HCT116 (cell line): Measurements from ENCODE around the gene HELZ2. TPM values are rescaled to one million over a fixed set of nuclear protein-coding genes. Genes with fewer than 3 reads are reported as not detected.

ENCODE experiments used
- ATAC-seq: fragments of 200-7000 bp; cut with Tn5 transposase; 2 replicates; pipeline ENCODE4 v1.9.1; 2020; ENCODE audit warnings: mild to moderate bottlenecking, moderate library complexity
- BruUV-seq: library from RNA; stranded (reverse); fragments of 400-500 nt; replicated peaks from 2 replicates; lab custom pipeline; 2021; lab: Mats Ljungman, UMichigan
- CTCF ChIA-PET: fragments of 300-600 bp; sonication (Branson Sonifier 250); formaldehyde crosslinking; loops from one replicate; lab custom pipeline; 2021; ENCODE audit warnings: antibody characterized with exemption; lab: Charles Lee
- POLR2A ChIA-PET: fragments of 300-600, 350-600 bp; sonication (Branson Sonifier 250); formaldehyde crosslinking; loops from one replicate; lab custom pipeline; 2021; ENCODE audit warnings: antibody characterized with exemption; lab: Charles Lee
- RAD21 ChIA-PET, 2 experiments: fragments of 300-600 bp; sonication (Branson Sonifier 250); formaldehyde crosslinking; loops; one replicate each; lab custom pipeline; 2023; ENCODE audit warnings: low total read pairs in 2 of 2; ENCODE audit not compliant: uncharacterized antibody in 2 of 2, unreplicated experiment in 2 of 2, low non-redundant PET in 1 of 2; lab: Charles Lee
- DNase-seq: peaks from one replicate; pipeline ENCODE4 v3.0.0-alpha.2; 2010; ENCODE audit warnings: low read depth, low spot score
- H2AFZ ChIP-seq: fragments of 200-600 bp; shearing (Covaris generic), sonication (generic); 2 replicates; pipeline ENCODE4 v1.6.1; 2017; ENCODE audit warnings: low read depth, mixed run types, mixed read lengths, antibody characterized with exemption, low read length; ENCODE audit not compliant: poor library complexity, severe bottlenecking
- H3K27ac ChIP-seq: 2 replicates; pipeline ENCODE4 v1.5.1; 2012; ENCODE audit warnings: low read depth, low read length
- H3K27me3 ChIP-seq: fragments of 200-600 bp; sonication (generic); 2 replicates; pipeline ENCODE4 v1.6.1; 2016; ENCODE audit warnings: mixed run types, low read length, mixed read lengths; ENCODE audit not compliant: insufficient read depth
- H3K36me3 ChIP-seq, 2 experiments: fragments of 200-500 bp in 1 of 2; fragments of 200-600 bp in 1 of 2; sonication (Bioruptor generic) in 1 of 2; sonication (generic) in 1 of 2; 2 replicates each; pipeline versions ENCODE4 v1.5.1 to v1.6.1; 2014 to 2016; ENCODE audit warnings: low read length in 2 of 2, inconsistent platforms in 1 of 2, mixed read lengths in 1 of 2, mixed run types in 1 of 2; ENCODE audit not compliant: insufficient read depth in 2 of 2, control insufficient read depth in 1 of 2
- H3K4me1 ChIP-seq, 2 experiments: fragments of 200-600 bp in 1 of 2; sonication (generic) in 1 of 2; 2 replicates each; pipeline versions ENCODE4 v1.5.1 to v1.6.1; 2012 to 2017; ENCODE audit warnings: low read length in 2 of 2, inconsistent platforms in 1 of 2, mild to moderate bottlenecking in 1 of 2, mixed read lengths in 1 of 2, mixed run types in 1 of 2, moderate library complexity in 1 of 2; ENCODE audit not compliant: insufficient read depth in 2 of 2, control insufficient read depth in 1 of 2
- H3K4me2 ChIP-seq: fragments of 200-600 bp; sonication (generic); 2 replicates; pipeline ENCODE4 v1.6.1; 2017; ENCODE audit warnings: mixed run types, low read length, mixed read lengths
- H3K4me3 ChIP-seq, 2 experiments: fragments of 200-600 bp in 1 of 2; sonication (generic) in 1 of 2; replicated peaks in 1 of 2; 2 replicates each; pipeline ENCODE4 v1.5.1; 2011 to 2016; ENCODE audit warnings: low read length in 2 of 2, control low read depth in 1 of 2, low read depth in 1 of 2, mild to moderate bottlenecking in 1 of 2, mixed read lengths in 1 of 2, mixed run types in 1 of 2
- H3K79me2 ChIP-seq: fragments of 200-600 bp; sonication (generic); 2 replicates; pipeline ENCODE4 v1.6.1; 2017; ENCODE audit warnings: mild to moderate bottlenecking, mixed run types, low read length, moderate library complexity, mixed read lengths; ENCODE audit not compliant: insufficient read depth
- H3K9ac ChIP-seq: fragments of 200-600 bp; sonication (generic); 2 replicates; pipeline ENCODE4 v1.6.1; 2016; ENCODE audit warnings: low read length, mixed read lengths
- H3K9me2 ChIP-seq: fragments of 200-600 bp; sonication (generic), shearing (Covaris generic); 2 replicates; pipeline ENCODE4 v1.6.1; 2017; ENCODE audit warnings: mixed run types, mild to moderate bottlenecking, moderate library complexity; ENCODE audit not compliant: insufficient read depth
- H3K9me3 ChIP-seq, 2 experiments: fragments of 200-500 bp in 1 of 2; fragments of 200-600 bp in 1 of 2; sonication (Bioruptor generic) in 1 of 2; sonication (generic) in 1 of 2; 2 replicates each; pipeline ENCODE4 v1.6.1; 2014 to 2017; ENCODE audit warnings: low read length in 2 of 2, mixed read lengths in 2 of 2, inconsistent platforms in 1 of 2, low read depth in 1 of 2, mild to moderate bottlenecking in 1 of 2, mixed run types in 1 of 2, moderate library complexity in 1 of 2; ENCODE audit not compliant: control insufficient read depth in 1 of 2, insufficient read depth in 1 of 2
- H4K20me1 ChIP-seq: fragments of 200-600 bp; sonication (generic), shearing (Covaris generic); 2 replicates; pipeline ENCODE4 v1.6.1; 2017; ENCODE audit warnings: mixed run types, mild to moderate bottlenecking, moderate library complexity; ENCODE audit not compliant: insufficient read depth
- CBX3 ChIP-seq: IDR thresholded peaks from 2 replicates; pipeline ENCODE4 v1.6.1; 2012; ENCODE audit warnings: low read depth
- EZH2 ChIP-seq: fragments of 200-600 bp; sonication (generic); IDR thresholded peaks from 2 replicates; pipeline ENCODE4 v1.6.1; 2017; ENCODE audit warnings: antibody characterized with exemption, mixed run types
- EZH2phosphoT487 ChIP-seq: fragments of 200-600 bp; IDR thresholded peaks from 2 replicates; pipeline ENCODE4 v1.6.1; 2018; ENCODE audit warnings: antibody characterized with exemption, borderline replicate concordance
- SRF ChIP-seq: IDR thresholded peaks from 2 replicates; pipeline ENCODE4 v1.6.1; 2012; ENCODE audit warnings: low read depth
- TCF7L2 ChIP-seq: IDR thresholded peaks from 2 replicates; pipeline ENCODE4 v1.7.0; 2011; ENCODE audit warnings: borderline replicate concordance, inconsistent platforms; ENCODE audit not compliant: insufficient read depth, insufficient read length; ENCODE audit errors: extremely low read depth
- YY1 ChIP-seq: IDR thresholded peaks from 2 replicates; pipeline ENCODE4 v1.6.1; 2011; ENCODE audit warnings: low read length, low read depth, moderate library complexity, mild to moderate bottlenecking; ENCODE audit not compliant: insufficient replicate concordance; ENCODE audit errors: extremely low read depth
- intact Hi-C: fragments of 100-400 bp; cut with micrococcal nuclease; formaldehyde crosslinking; loops from 2 replicates; pipeline ENCODE4 v1.10.0; 2022
- total RNA-seq: library from RNA; stranded (reverse); gene quantifications from one replicate; pipeline ENCODE4 v1.2.1, GENCODE V29; 2021; ENCODE audit not compliant: unreplicated experiment

Gene HELZ2
- total RNA-seq, 1 experiment from 2014 or later, result 44.0 TPM

DNA sequence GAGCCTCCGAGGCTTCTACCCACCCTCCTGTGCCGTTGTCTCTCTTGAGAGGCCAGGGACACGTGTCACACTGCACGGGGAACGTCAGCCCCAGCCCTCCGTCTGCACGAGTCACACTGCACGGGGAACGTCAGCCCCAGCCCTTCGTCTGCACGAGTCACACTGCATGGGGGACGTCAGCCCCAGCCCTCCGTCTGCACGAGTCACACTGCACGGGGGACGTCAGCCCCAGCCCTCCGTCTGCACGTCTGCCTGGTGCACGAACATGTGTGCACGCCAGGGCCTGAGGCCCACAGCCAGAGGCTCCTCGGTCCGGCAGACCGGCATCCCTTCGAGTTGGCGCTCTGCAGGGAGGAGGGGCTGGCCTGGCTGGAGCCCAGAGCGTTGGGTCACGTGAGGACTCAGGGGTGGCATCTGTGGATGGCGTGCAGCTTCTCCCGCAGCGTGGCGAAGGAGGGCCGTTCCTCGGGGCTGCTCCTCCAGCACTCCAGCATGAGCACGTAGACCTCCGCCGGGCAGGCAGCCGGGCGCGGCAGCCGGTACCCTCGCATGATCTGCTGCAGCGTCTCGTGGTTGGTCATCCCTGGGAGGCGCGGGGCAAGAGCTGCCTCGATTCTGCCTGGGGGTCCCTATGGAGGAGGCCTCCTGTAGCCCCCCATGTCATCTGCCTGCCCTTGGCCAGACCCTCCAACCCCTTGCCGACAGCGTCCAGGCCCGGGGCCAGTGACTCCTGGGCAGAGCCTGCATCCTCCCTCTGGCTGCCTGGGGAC lies 33.4 kb downstream of the HELZ2 start:
- DNase-seq (no peak), ATAC-seq (no peak)
- no peak overlapping the region for H3K9ac ChIP-seq
- H3K9me2 ChIP-seq, result no peaks in the 10 kb centered on the region
- H3K27ac ChIP-seq, result peak overlapping the region; percentile 72; the same call in 1 of the 2 replicates
- BruUV-seq, result no TSS peak
- H3K4me2 ChIP-seq, result peak overlapping the region; percentile 76
- H3K79me2 ChIP-seq, result no peaks in the 10 kb centered on the region
- H3K27me3 ChIP-seq, result no peaks in the 10 kb centered on the region
- no peak overlapping the region for H2AFZ ChIP-seq
- no peaks in the 10 kb centered on the region for H4K20me1 ChIP-seq
- intact Hi-C loops, result no loop called here
- CTCF ChIA-PET, result interaction anchor here (3.3 kb wide), 1 partner anchor 433 kb away, joined by 30 read pairs; no protein-coding TSS in a partner anchor
- H3K4me1 ChIP-seq, result peaks cover 52 to 95% of the 10 kb centered on the region in 2 experiments
- no peaks in the 10 kb centered on the region for H3K9me3 ChIP-seq
- H3K4me3 ChIP-seq, result peak overlapping the region in 1 of 2 experiments; percentile 64; a peak in 3 of 4 replicates
- no peak for TF ChIP-seq SRF
- TF ChIP-seq EZH2phosphoT487, result no peak
- TF ChIP-seq YY1, result no peak
- no peak for TF ChIP-seq CBX3
- no peak for TF ChIP-seq EZH2
- no peak for TF ChIP-seq TCF7L2
- H3K36me3 ChIP-seq, result no peaks in the 10 kb centered on the region
- POLR2A ChIA-PET, result no interaction called here
- RAD21 ChIA-PET, result no interaction called here
